GM12878 (cell line): ENCODE results near the gene SATB2. TPM values are rescaled to one million over a fixed set of nuclear protein-coding genes. Genes with fewer than 3 reads are reported as not detected.

Experiments
- EP300 ChIP-seq, 2 experiments: fragments of 150-350 bp in 1 of 2; IDR thresholded peaks; 2 replicates each; pipeline ENCODE4 v1.6.1; 2011 to 2012; ENCODE audit warnings: low read depth in 2 of 2, low read length in 2 of 2, borderline replicate concordance in 1 of 2, improper control_type of control experiment in 1 of 2, inconsistent platforms in 1 of 2; ENCODE audit not compliant: control insufficient read depth in 1 of 2
- HDAC2 ChIP-seq: fragments of 200-600 bp; sonication (generic); IDR thresholded peaks from 2 replicates; pipeline ENCODE4 v1.6.1; 2017
- MYC ChIP-seq: IDR thresholded peaks from 2 replicates; pipeline ENCODE4 v1.6.1; 2011; ENCODE audit warnings: mild to moderate bottlenecking, low read length, moderate library complexity, inconsistent platforms; ENCODE audit not compliant: insufficient read depth, insufficient replicate concordance, insufficient read length, severe bottlenecking
- SREBF2 ChIP-seq: IDR thresholded peaks from 2 replicates; pipeline ENCODE4 v1.6.1; 2012; ENCODE audit warnings: mild to moderate bottlenecking, low read length
- STAT3 ChIP-seq: IDR thresholded peaks from 2 replicates; pipeline ENCODE4 v1.6.1; 2011; ENCODE audit warnings: low read depth, low read length, improper control_type of control experiment
- TBL1XR1 ChIP-seq: IDR thresholded peaks from 2 replicates; pipeline ENCODE4 v1.6.1; 2012; ENCODE audit warnings: low read depth, low read length, improper control_type of control experiment
- TCF7 ChIP-seq: IDR thresholded peaks from 2 replicates; pipeline ENCODE4 v1.6.1; 2014; ENCODE audit warnings: antibody characterized with exemption, borderline replicate concordance
- YBX1 ChIP-seq: fragments of 450-650 bp; IDR thresholded peaks from 2 replicates; pipeline ENCODE4 v1.6.1; 2016; ENCODE audit warnings: antibody characterized with exemption
- YY1 ChIP-seq: IDR thresholded peaks from 2 replicates; pipeline ENCODE4 v1.6.1; 2011; ENCODE audit warnings: low read depth, mild to moderate bottlenecking, low read length
- polyA plus RNA-seq, 11 experiments: library from polyadenylated mRNA; depleted of rRNA in 4 of 11; unstranded in 6 of 11; stranded (reverse) in 5 of 11; fragments of >200 nt; fragmentation: Nextera tagmentation in 4 of 11; fragmentation: Illumina TruSeq in 1 of 11; extraction: Ambion mirVana in 4 of 11; extraction: Trizol in 1 of 11; gene quantifications; 1 replicate in 1 of 11; 2 replicates in 10 of 11; pipeline versions ENCODE4 v1.2.1 to v1.2.3, GENCODE V29; 2011 to 2016; ENCODE audit warnings: inconsistent platforms in 2 of 11, missing spikeins in 2 of 11, low read depth in 1 of 11
- total RNA-seq, 4 experiments: library from RNA; depleted of rRNA in 3 of 4; stranded (reverse); fragments of >200 nt in 3 of 4; fragmentation: Illumina TruSeq in 1 of 4; extraction: Trizol in 1 of 4; gene quantifications; 2 replicates each; pipeline versions ENCODE4 v1.2.1 to v1.2.3, GENCODE V29; 2013 to 2021
- TF ChIP-seq, protein P1 (sequence below): fragments of 150-350 bp; IDR thresholded peaks from 2 replicates; pipeline ENCODE4 v1.6.1; 2016; ENCODE audit warnings: low read depth, low read length

Gene SATB2
- total and polyA plus RNA-seq, 10 of the 15 experiments (the other 5 are each of a cell fraction or from before 2014, with no cell fraction given) = 0.03 to 0.56 (median 0.08) TPM; not detected in 3

- TF ChIP-seq TBL1XR1 = no peak
- TF ChIP-seq MYC = no peak
- TF ChIP-seq HDAC2 = no peak
- no peak for TF ChIP-seq YY1
- no peak for TF ChIP-seq YBX1
- TF ChIP-seq TCF7 = no peak
- TF ChIP-seq EP300 (IDR thresholded peaks at IDR 0.05; ENCODE audit: borderline replicate concordance in 1 of 2, control insufficient read depth in 1 of 2, low read depth in 2 of 2, low read length in 2 of 2) = no peak
- no peak for TF ChIP-seq SREBF2
- no peak for TF ChIP-seq STAT3
- TF ChIP-seq, protein P1, sequence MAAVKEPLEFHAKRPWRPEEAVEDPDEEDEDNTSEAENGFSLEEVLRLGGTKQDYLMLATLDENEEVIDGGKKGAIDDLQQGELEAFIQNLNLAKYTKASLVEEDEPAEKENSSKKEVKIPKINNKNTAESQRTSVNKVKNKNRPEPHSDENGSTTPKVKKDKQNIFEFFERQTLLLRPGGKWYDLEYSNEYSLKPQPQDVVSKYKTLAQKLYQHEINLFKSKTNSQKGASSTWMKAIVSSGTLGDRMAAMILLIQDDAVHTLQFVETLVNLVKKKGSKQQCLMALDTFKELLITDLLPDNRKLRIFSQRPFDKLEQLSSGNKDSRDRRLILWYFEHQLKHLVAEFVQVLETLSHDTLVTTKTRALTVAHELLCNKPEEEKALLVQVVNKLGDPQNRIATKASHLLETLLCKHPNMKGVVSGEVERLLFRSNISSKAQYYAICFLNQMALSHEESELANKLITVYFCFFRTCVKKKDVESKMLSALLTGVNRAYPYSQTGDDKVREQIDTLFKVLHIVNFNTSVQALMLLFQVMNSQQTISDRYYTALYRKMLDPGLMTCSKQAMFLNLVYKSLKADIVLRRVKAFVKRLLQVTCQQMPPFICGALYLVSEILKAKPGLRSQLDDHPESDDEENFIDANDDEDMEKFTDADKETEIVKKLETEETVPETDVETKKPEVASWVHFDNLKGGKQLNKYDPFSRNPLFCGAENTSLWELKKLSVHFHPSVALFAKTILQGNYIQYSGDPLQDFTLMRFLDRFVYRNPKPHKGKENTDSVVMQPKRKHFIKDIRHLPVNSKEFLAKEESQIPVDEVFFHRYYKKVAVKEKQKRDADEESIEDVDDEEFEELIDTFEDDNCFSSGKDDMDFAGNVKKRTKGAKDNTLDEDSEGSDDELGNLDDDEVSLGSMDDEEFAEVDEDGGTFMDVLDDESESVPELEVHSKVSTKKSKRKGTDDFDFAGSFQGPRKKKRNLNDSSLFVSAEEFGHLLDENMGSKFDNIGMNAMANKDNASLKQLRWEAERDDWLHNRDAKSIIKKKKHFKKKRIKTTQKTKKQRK = no peak
Measured at GRCh38 chr2:199257261-199258224, 200.2 kb downstream of the SATB2 start (continued).
